HTERT RPE-1 (cell line): ENCODE results near the gene NOP16.
"Not testable (repeated sequence)": the region's sequence is repeated elsewhere in the genome, so short reads cannot be mapped to it uniquely, and the experiment has no call there.

Source experiments
- in situ Hi-C: fragments of 300-500 bp; cut with MboI; formaldehyde crosslinking; loops from 4 replicates; pipeline ENCODE4 v1.14.3; 2020; ENCODE audit warnings: low sequenced_read_pairs

The NOP16 gene

GRCh38 chr5:176410486-176411180 is 22.2 kb upstream of the NOP16 start:
- in situ Hi-C loops: no loop called here

- in situ Hi-C loops: no loop called here
These were observed 21.4 kb upstream of the NOP16 start for GRCh38 chr5:176409765-176410164.

- in situ Hi-C loops: no loop called here
These were observed 20.2 kb upstream of the NOP16 start for GRCh38 chr5:176408590-176408989.

- in situ Hi-C loops: not testable (repeated sequence)
These were observed 19.8 kb upstream of the NOP16 start for GRCh38 chr5:176408252-176408573.

GRCh38 chr5:176407456-176408251 is 19.3 kb upstream of the NOP16 start:
- in situ Hi-C loops: no loop called here

- in situ Hi-C loops: no loop called here
These were observed 18.1 kb upstream of the NOP16 start for GRCh38 chr5:176406436-176407052.

- in situ Hi-C loops: no loop called here
These were observed 17.4 kb upstream of the NOP16 start for GRCh38 chr5:176405656-176406435.

GRCh38 chr5:176401281-176402205 is 13.1 kb upstream of the NOP16 start:
- in situ Hi-C loops: no loop called here

GRCh38 chr5:176400382-176401156 is 12.2 kb upstream of the NOP16 start:
- in situ Hi-C loops: no loop called here

GRCh38 chr5:176397736-176398420 is 9.5 kb upstream of the NOP16 start:
- in situ Hi-C loops: no loop called here

GRCh38 chr5:176396330-176396729 is 7.9 kb upstream of the NOP16 start:
- in situ Hi-C loops: no loop called here

GRCh38 chr5:176394881-176395675 is 6.7 kb upstream of the NOP16 start:
- in situ Hi-C loops: no loop called here

GRCh38 chr5:176394096-176394495 is 5.7 kb upstream of the NOP16 start:
- in situ Hi-C loops: no loop called here

- in situ Hi-C loops: no loop called here
These were observed 4.1 kb upstream of the NOP16 start for GRCh38 chr5:176392526-176392925.

GRCh38 chr5:176391999-176392398 is 3.6 kb upstream of the NOP16 start:
- in situ Hi-C loops: no loop called here

- in situ Hi-C loops: no loop called here
These were observed 3.1 kb upstream of the NOP16 start for GRCh38 chr5:176391479-176391878.

- in situ Hi-C loops: no loop called here
These were observed 1.0 kb upstream of the NOP16 start for GRCh38 chr5:176389135-176390123.
